NCI-H446 (cell line): ENCODE measurements around the gene CST11.

Experiments used
- DNase-seq, 2 experiments: peaks; one replicate each; lab custom pipeline; 2025; lab: John Stamatoyannopoulos, UW

CST11 gene

DNA sequence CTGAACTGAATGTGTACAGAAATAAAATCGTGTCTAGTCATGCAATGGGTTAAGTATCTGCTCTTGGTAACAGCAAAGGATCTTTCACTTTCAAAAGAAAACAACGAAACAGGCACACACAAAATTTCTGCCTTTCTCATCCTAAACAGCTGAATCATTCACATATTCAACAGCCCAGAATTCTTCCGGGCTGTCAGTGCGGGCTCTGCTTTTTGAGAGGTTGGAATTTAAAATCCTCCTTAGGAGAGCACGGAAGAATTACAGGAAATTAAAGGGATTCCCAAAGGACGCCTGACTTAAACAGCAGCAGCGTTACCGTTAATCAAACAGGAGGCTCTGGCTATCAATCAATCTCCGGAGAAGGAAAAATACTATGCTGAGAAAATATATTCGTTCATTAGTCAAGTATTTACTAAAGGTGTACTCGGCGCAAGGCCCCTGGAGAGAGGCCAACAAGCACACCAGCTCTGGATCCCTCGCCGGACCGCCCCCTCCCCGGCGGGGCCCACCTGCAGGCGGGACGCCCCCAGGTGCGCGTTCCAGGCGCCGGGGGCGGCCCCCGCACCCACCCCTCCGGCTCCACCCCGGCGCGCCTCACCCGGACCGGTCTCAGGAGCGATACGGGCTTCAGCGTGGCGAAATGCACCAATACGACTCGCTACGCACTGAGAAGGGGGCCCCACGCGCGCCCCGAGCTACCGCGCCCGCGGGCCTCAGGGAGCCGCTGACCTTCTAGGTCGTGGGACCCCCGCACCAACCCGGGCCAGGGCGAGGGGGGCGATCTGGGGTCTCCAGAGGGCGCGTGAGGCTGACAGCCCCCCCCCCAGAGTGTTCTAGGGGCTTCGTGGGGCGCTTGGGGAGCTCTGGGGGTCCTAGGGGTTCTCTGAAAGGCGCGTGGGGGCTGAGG lies 32.4 kb downstream of the CST11 start:
- no peak for DNase-seq

DNA sequence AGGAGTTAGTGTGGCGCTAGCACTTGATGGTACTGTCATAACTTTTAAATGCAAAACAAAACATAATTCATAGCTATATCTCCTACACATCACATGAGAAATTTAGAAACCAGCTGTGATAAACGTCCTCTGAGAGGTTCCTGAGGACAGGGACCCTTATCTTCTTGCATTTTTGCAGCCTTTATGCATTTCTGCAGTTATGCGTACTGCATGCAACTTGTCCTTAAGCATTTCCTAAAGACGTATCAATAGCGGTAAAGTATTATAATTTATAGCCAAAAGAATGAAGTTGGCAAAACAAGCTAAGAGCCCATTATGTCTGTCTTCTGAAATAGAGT lies 33.0 kb downstream of the CST11 start:
- no peak for DNase-seq

DNA sequence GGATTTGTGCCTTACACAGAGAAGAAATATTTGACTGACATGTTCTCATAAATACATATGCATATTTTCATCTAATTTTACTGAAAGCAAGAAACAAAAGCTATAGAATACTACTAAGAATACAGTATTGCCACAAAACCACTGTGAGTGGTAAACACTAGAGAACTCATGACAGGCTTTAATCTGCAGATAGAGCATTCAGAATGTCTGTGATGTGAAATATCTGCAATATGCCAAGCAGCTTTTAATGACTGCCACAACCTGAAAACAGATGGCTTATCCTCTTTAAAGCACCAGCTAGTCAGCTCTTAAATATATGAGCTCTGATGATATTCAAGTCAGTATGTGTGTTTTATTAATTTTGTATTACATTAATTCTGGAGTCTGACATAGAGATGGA lies 34.8 kb downstream of the CST11 start:
- no peak for DNase-seq

DNA sequence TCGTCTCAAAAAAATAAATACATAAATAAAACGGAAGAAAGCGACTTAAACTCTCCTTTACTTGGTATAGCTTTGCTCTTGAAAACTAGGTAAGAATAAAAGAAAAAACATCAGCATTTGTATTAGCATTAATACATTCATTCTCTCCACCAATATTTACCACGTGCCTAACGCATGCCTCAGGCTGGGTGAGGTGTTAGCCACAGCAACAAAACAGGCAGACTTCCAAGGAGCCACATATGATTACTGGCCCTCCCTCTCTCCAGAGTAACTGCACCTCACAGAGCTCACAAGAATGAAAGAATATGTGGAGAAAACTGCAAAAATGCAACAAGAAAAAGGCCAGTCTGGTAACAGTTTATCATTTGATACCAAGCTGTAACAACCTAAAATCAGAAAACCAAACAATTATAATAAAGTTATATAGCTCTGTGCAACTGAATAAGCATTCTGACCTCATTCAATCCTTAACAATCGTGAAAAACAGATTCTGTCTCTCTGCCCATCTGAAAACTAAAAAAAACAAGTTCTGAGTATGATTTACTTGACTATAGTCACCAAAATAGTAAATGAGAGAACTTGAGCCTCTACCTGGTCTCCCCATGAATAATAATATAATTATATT lies 36.6 kb downstream of the CST11 start:
- DNase-seq = no peak

DNA sequence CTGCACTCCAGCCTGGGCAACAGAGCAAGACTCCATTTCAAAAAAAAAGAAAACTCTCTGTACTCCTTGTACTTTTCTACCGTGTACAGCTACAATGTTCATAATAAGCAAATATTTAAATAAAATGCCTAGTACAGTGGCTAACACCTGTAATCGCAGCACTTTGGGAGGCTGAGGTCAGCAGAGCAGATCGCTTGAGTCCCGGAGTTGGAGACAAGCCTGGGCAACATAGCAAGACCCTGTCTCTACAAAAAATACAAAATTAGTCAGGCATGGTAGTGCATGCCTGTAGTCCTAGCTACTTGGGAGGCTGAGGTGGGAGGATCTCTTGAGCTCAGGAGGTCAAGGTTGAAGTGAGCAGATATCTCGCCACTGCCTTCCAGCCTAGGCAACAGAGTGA lies 37.1 kb downstream of the CST11 start:
- no peak for DNase-seq

DNA sequence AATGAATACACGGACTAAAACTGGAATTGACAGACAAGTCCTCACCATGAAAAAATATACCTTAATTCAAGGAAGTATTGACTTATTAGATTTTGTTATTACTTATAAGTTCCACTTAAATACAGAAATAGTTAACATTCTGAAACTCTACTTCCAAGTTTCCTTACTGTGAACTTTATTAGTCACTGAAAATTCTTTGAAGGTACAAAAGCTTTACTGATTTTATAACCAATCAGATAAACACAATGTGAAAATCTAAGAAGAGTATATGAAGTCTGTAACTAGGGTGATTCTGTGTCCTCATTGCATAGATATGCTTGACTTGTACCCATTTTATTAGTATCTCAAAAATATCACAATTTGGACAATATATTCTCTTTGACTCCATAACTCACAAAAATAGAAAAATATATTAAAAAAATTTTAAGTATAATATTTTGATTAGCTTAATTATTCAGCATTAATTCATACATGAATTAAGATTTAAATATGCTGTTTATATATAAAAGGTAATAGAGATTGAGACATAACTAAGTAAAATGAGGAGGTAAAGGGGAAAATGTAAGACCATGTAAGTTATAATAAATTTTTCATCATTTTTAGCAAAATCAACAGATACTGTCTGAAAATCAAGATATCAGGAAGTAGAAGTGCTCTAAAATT lies 38.0 kb downstream of the CST11 start:
- DNase-seq = no peak

DNA sequence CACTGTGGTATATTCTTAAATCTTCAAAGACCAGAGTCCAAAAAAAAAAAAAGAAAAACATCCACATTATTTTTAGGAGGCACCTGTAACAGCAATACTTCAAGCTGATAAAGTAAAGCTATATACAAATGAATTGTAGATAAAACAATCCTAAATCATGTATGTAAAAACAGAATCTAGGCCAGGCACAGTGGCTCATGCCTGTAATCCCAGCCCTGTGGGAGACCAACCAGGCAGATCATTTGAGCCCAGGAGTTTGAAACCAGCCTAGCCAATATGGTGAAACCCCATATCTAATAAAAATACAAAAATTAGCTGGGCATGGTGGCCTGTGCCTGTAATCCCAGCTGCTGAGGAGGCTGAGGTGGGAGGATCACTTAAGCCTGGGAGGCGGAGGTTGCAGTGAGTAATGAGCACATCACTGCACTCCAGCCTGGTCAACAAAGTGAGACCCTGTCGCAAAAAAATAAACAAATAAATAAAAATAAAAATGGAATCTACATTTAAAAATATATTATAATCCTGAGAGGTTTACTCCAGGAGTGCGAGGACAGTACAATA lies 38.7 kb downstream of the CST11 start:
- no peak for DNase-seq

DNA sequence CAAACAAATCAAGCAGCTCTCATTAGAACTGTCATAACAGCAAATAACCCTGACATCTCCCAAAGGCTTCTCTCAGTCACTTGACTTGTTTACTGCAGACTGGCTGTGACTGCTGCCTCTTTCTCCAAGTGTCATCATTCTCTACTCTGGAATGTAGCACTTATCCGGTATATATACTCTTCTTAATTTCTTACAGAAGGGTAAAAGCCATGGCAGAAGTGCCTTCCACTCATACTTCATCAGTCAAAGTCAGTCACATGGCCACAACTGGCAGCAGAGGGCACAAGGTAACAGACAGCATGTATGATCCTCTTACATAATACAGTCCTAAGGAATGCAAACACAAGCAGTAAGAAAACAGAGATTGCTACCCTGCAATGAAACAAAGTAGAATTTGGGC lies 40.6 kb downstream of the CST11 start:
- no peak for DNase-seq

DNA sequence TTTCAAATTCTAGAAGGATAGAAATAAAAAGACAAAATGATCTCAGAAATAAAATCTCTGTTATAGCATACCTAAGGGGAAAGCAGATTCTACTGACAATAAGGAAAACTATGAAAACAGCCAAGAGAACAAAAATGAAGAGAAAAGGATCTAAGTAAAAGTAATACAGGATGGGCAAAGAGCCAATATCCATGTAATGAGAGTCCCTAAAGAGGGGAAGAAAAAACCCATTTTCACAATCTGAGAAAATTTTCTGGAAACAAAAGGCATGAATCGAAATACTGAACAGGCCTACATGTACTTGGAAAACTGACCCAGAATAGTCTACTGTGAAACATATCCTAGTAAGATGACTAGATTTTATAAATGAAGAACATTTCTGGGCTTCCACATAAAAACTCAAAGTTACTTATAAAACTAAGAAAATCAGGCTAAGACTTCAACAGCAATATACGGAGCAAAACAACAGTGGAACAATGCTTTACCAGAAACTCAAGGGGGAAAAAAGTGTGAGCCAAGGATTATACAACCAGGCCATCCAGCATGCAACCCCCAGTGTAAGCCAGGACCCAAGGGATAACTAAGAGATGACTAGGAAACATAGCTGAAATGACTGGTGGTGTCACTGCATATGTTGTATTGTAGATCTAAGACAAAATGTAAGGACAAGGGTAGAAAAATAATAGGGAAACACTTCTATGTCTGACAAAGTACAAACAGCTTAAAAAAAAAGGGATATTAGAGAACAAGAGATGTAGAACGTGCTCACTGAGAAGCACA lies 41.6 kb downstream of the CST11 start:
- DNase-seq = no peak

DNA sequence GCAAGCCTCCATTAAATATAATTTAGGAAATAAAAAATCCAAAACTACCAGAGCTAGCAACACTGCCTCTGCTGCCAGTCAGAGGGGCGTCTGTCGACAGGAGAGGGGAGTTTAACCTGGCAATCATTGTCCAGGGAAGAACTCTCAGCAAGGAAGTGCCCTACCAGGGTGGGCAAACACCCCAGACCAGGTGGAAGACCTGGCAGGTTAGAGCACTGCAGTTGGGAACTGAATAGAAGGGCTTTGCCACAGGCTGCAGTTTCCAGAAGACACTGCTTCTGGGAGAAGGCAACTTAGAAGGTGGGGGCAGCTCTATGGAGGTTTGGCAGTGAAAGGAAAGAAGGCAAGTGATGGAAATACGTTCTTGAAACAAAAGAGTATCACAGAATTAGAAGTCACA lies 42.9 kb downstream of the CST11 start:
- no peak for DNase-seq

DNA sequence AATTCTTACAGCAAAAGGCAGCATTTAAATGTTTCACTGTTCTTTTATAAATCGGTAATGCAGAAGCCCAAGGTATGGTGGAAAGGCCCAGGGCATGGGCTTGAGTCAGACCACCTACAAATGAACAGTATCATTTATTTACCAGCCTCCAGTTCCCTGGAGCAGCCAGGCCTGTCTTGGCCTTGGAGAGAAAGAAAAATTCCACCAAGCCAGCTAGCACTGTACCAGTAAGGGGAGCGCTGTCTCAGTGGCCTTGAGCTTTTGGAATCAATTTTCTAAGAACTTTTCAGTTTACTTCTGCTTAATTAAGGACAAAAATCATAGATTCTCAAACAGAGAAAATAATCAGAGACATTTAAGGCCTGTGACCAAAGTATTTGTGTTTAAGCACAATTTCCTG lies 43.7 kb downstream of the CST11 start:
- DNase-seq = no peak

DNA sequence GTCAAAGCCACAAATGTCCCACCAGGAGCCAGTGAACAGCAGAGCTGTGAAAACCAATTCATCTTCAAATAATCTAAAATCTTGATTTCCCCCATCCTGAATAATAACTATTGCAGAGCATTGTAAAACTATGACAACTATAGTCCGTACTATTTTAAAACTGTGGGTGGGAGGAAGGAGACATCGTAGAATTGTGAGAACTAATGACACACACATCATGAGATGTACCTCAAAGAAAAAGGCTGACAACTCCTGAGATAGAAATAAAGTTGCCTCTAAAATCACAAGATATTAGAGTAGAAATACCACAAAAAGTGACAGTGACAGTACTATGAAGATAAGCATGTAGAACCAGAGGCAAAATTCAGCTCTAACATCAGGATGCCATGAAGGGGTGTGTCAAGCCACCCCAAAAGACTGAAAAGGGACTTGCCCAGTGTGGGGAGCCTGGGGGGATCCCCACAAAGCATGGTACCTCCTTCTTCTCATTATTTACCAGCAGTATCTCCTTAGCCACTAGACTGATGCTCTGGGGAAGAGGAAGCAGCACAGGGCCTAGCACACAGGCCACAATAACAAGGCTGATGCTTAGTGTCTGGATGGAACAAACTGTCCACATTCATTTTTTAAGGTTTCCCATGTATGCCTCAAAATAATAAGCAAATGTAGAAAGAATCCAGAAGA lies 44.8 kb downstream of the CST11 start:
- no peak for DNase-seq

DNA sequence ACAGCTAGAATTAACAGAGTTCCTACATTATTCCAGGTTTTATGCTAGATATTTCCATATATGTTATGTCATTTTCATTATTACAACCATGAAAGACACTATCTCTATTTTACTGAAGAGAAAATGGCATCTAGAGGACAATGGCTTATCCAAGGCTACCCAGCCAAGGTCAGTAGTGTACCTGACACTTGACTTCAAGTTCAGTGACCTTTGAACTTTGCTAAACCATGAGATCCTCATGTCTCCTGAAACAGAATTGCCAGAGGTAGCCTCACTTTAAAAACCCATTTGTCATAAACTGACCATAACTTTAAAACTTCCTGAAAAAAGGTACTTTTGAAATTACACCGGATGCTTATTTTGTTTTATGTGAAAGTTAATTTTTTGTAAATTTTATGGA lies 45.8 kb downstream of the CST11 start:
- DNase-seq = no peak

DNA sequence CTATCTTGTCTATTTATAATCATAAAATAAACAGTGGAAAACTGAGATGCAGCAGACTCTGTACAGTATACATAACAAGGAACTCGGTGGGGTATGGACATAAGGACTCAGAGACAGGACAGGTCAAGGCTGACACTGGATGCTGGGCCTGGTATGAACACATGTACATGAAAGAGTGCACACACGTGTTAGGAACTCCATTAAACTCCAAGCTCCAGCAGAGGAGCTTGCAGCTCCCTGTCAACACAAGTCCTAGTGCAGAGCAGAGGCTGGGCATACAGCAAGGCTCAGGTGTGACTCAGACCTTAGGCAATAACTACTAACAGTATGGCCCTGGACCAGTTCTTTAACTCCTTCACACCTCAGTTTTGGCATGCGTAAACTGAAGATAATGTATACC lies 48.5 kb downstream of the CST11 start:
- DNase-seq = no peak

DNA sequence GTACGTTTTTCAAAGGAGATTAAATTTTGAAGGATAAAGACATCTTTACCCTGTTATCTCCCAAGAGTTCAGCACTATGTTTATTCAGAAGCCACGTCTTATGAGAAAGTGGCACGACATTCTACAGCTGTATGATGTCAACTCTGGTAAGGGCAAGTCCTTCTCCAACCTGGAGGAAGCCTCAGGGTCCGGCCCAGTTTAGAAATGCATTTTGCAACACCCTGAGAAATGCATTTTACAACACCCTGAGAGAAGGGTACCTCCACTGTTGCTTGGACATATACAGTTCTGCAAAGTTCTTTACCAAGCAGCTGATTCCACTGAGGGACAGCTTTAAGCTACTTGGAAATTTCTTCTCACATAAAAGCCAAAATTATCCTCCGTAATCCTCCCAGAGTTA lies 48.9 kb downstream of the CST11 start:
- no peak for DNase-seq

DNA sequence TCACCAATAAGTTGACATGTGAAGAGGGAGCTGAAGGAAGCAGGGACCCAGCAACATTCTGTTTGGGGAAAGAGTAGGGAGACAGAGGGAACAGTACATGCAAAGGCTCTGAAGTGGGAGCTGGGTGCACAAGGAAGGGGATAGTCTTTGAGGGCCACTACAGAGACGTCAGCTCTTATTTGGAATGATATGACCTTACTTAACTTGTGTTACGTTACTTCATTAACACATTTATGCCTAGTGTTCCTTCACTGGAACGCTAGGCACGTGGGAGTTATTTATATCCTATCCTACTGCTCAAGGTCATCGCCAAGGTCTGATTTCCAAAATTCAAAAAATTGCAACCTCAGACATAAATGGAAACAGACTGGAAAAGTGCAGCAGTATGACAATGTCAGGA lies 51.6 kb downstream of the CST11 start:
- no peak for DNase-seq
